Upper lobe of left lung (tissue), 6 donors: ENCODE results near the gene IDI2. TPM values are rescaled to one million over a fixed set of nuclear protein-coding genes. Genes with fewer than 3 reads are reported as not detected.
"Not testable (repeated sequence)": the region's sequence is repeated elsewhere in the genome, so short reads cannot be mapped to it uniquely, and the experiment has no call there.

Experiments used
- ATAC-seq, 2 donors: fragments of 200-7000 bp; cut with Tn5 transposase; one replicate each; pipeline ENCODE4 v1.9.1; 2022; ENCODE audit warnings: mild to moderate bottlenecking in 2 of 2, moderate library complexity in 2 of 2; ENCODE audit not compliant: low FRiP score in 2 of 2
- DNase-seq, 2 donors: peaks; one replicate each; pipeline ENCODE4 v3.0.0-alpha.2; 2019 to 2020
- H3K27ac ChIP-seq, 4 donors: fragments of 200-600 bp; sonication (generic); one replicate each; pipeline ENCODE4 v1.5.1; 2016 to 2019
- H3K27me3 ChIP-seq, 4 donors: fragments of 200-600 bp; sonication (generic); one replicate each; pipeline ENCODE4 v1.5.1; 2017 to 2019
- H3K36me3 ChIP-seq, 4 donors: fragments of 200-600 bp; sonication (generic); one replicate each; pipeline ENCODE4 v1.5.1; 2016 to 2019
- H3K4me1 ChIP-seq, 4 donors: fragments of 200-600 bp; sonication (generic); one replicate each; pipeline ENCODE4 v1.5.1; 2018 to 2019
- H3K4me3 ChIP-seq, 4 donors: fragments of 200-600 bp; sonication (generic); one replicate each; pipeline ENCODE4 v1.5.1; 2017 to 2019; ENCODE audit warnings: mild to moderate bottlenecking in 2 of 4, moderate library complexity in 1 of 4
- H3K9me3 ChIP-seq, 4 donors: fragments of 200-600 bp; sonication (generic); one replicate each; pipeline ENCODE4 v1.5.1; 2018 to 2019
- CTCF ChIP-seq, 6 experiments: fragments of 450-650 bp in 4 of 6; fragments of 200-600 bp in 2 of 6; sonication (generic) in 2 of 6; IDR thresholded peaks; one replicate each; pipeline ENCODE4 v1.5.1; 2016 to 2019; ENCODE audit warnings: antibody characterized with exemption in 6 of 6
- EP300 ChIP-seq, 4 donors: sonication (generic); formaldehyde crosslinking; IDR thresholded peaks; one replicate each; pipeline ENCODE4 v1.5.1; 2017; ENCODE audit warnings: antibody characterized with exemption in 4 of 4, control low read depth in 2 of 4
- POLR2A ChIP-seq, 4 donors: fragments of 450-650 bp; IDR thresholded peaks; one replicate each; pipeline ENCODE4 v1.5.1; 2016 to 2017; ENCODE audit warnings: antibody characterized with exemption in 4 of 4, mild to moderate bottlenecking in 2 of 4
- POLR2AphosphoS5 ChIP-seq, 2 donors: sonication (generic); formaldehyde crosslinking; IDR thresholded peaks; one replicate each; pipeline ENCODE4 v1.5.1; 2017; ENCODE audit warnings: antibody characterized with exemption in 2 of 2
- WGBS, 2 donors: methylation state at CpG; one replicate each; pipeline ENCODE4 v1.1.5; 2017 to 2018; 5-methylcytosine and 5-hydroxymethylcytosine counted together
- total RNA-seq, 6 donors: library from RNA; depleted of rRNA in 4 of 6; stranded (reverse); fragments of >200 nt in 4 of 6; gene quantifications; one replicate each; pipeline versions ENCODE4 v1.1.0 to v1.2.1, GENCODE V29; 2016 to 2021
- donor health status: DM: no; HTN: no; CAD: no; lungs with moderate emphysema.
- donor health status: DM: no; HTN: yes; CAD: no; lungs with severe emphysema.

The IDI2 gene
- total RNA-seq, 6 donors from 2014 or later: not detected

GRCh38 chr10:1068380-1069361 is 43.0 kb upstream of the IDI2 start:
- Histone ChIP-seq H3K27me3 (no peaks in the 10 kb centered on the region), H3K36me3 (peaks cover 1 to 18% (median 9%) of the 10 kb centered on the region in 4 donors), H3K27ac (no peak overlapping the region), H3K9me3 (no peaks in the 10 kb centered on the region), H3K4me3 (no peak overlapping the region), H3K4me1 (peaks cover 0 to 4% (median 0%) of the 10 kb centered on the region in 4 donors)
- 77 to 80% methylated on average over 10 of the region's 10 CpGs for WGBS, 2 donors
- ATAC-seq (no peak), DNase-seq (no peak)
- no peak for TF ChIP-seq EP300 (IDR thresholded peaks at IDR 0.05)
- no peak for TF ChIP-seq POLR2AphosphoS5 (IDR thresholded peaks at IDR 0.05)
- no peak for TF ChIP-seq CTCF (IDR thresholded peaks at IDR 0.05)

- WGBS, 2 donors: 88 to 96% methylated on average over 8 of the region's 8 CpGs
- not testable (repeated sequence) for H3K27me3 ChIP-seq, H3K4me3 ChIP-seq, H3K27ac ChIP-seq, H3K9me3 ChIP-seq, H3K4me1 ChIP-seq, DNase-seq, H3K36me3 ChIP-seq, ATAC-seq
These were observed 41.1 kb upstream of the IDI2 start for GRCh38 chr10:1066734-1067133.

- Histone ChIP-seq H3K27me3 (no peaks in the 10 kb centered on the region), H3K27ac (no peak overlapping the region), H3K4me3 (no peak overlapping the region), H3K9me3 (no peaks in the 10 kb centered on the region), H3K4me1 (peaks cover 0 to 6% (median 3%) of the 10 kb centered on the region in 4 donors), H3K36me3 (peaks cover 0 to 7% (median 6%) of the 10 kb centered on the region in 4 donors)
- ATAC-seq (no peak), DNase-seq (no peak)
- TF ChIP-seq POLR2A (IDR thresholded peaks at IDR 0.05): no peak
- no peak for TF ChIP-seq POLR2AphosphoS5 (IDR thresholded peaks at IDR 0.05)
- TF ChIP-seq CTCF (IDR thresholded peaks at IDR 0.05): no peak
- TF ChIP-seq EP300 (IDR thresholded peaks at IDR 0.05): no peak
- WGBS, 2 donors: 72 to 78% methylated on average over 4 of the region's 4 CpGs
These were observed 39.2 kb upstream of the IDI2 start for GRCh38 chr10:1064964-1065247.

- WGBS, 2 donors: 72 to 78% methylated on average over 7 of the region's 7 CpGs
- TF ChIP-seq POLR2A (IDR thresholded peaks at IDR 0.05) (no peak), POLR2AphosphoS5 (IDR thresholded peaks at IDR 0.05) (no peak), EP300 (IDR thresholded peaks at IDR 0.05) (no peak), CTCF (IDR thresholded peaks at IDR 0.05) (no peak)
- H3K27me3 ChIP-seq: no peaks in the 10 kb centered on the region
- ATAC-seq: no peak
- H3K9me3 ChIP-seq: no peaks in the 10 kb centered on the region
- H3K27ac ChIP-seq: peak overlapping the region in 1 of 4 donors; percentile 23
- peaks cover under 1 to 8% (median 4%) of the 10 kb centered on the region in 4 donors for H3K4me1 ChIP-seq
- H3K36me3 ChIP-seq: peaks cover 0 to 7% (median 6%) of the 10 kb centered on the region in 4 donors
- no peak for DNase-seq
- H3K4me3 ChIP-seq: no peak overlapping the region
These were observed 37.7 kb upstream of the IDI2 start for GRCh38 chr10:1063232-1063865.

GRCh38 chr10:1061930-1062774 is 36.5 kb upstream of the IDI2 start:
- TF ChIP-seq CTCF (IDR thresholded peaks at IDR 0.05) (no peak), POLR2AphosphoS5 (IDR thresholded peaks at IDR 0.05) (no peak), EP300 (IDR thresholded peaks at IDR 0.05) (no peak), POLR2A (IDR thresholded peaks at IDR 0.05) (no peak)
- WGBS, 2 donors: 89 to 91% methylated on average over 7 of the region's 7 CpGs
- Histone ChIP-seq H3K36me3 (peaks cover 0 to 7% (median 6%) of the 10 kb centered on the region in 4 donors), H3K27me3 (no peaks in the 10 kb centered on the region), H3K4me1 (peaks cover 11 to 16% (median 14%) of the 10 kb centered on the region in 4 donors), H3K4me3 (no peak overlapping the region), H3K9me3 (no peaks in the 10 kb centered on the region), H3K27ac (peak overlapping the region in 1 of 4 donors; percentile 23)
- DNase-seq: no peak
- ATAC-seq: no peak
